ENCODE results near the gene CNN3.

GRCh38 chr1:94927405-94928175, 680 bp upstream of the CNN3 start:
- TF ChIP-seq ZNF664 (tag by site-specific recombination; IDR thresholded peaks at IDR 0.05) = no peak
- TF ChIP-seq, protein P1, sequence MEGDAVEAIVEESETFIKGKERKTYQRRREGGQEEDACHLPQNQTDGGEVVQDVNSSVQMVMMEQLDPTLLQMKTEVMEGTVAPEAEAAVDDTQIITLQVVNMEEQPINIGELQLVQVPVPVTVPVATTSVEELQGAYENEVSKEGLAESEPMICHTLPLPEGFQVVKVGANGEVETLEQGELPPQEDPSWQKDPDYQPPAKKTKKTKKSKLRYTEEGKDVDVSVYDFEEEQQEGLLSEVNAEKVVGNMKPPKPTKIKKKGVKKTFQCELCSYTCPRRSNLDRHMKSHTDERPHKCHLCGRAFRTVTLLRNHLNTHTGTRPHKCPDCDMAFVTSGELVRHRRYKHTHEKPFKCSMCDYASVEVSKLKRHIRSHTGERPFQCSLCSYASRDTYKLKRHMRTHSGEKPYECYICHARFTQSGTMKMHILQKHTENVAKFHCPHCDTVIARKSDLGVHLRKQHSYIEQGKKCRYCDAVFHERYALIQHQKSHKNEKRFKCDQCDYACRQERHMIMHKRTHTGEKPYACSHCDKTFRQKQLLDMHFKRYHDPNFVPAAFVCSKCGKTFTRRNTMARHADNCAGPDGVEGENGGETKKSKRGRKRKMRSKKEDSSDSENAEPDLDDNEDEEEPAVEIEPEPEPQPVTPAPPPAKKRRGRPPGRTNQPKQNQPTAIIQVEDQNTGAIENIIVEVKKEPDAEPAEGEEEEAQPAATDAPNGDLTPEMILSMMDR (tag by site-specific recombination; IDR thresholded peaks at IDR 0.05) = no peak

Data from HEK293 (cell line).